Measurements from ENCODE around the gene ANGPTL3.
"Not testable (repeated sequence)": the region's sequence is repeated elsewhere in the genome, so short reads cannot be mapped to it uniquely, and the experiment has no call there.

ANGPTL3 gene

GRCh38 chr1:62601457-62601856, 4.1 kb downstream of the ANGPTL3 start:
- no peak overlapping the region for H3K4me3 ChIP-seq (ENCODE audit: low read depth, low read length)
- no peak for DNase-seq (ENCODE audit: low read depth)
- no peak for TF ChIP-seq CTCF (IDR thresholded peaks at IDR 0.05; ENCODE audit: control insufficient read depth, extremely low read depth, insufficient read depth)

- DNase-seq (ENCODE audit: low read depth): no peak
- no peak for TF ChIP-seq CTCF (IDR thresholded peaks at IDR 0.05; ENCODE audit: control insufficient read depth, extremely low read depth, insufficient read depth)
Observed at GRCh38 chr1:62608905-62609304, 11.6 kb downstream of the ANGPTL3 start.

DNA sequence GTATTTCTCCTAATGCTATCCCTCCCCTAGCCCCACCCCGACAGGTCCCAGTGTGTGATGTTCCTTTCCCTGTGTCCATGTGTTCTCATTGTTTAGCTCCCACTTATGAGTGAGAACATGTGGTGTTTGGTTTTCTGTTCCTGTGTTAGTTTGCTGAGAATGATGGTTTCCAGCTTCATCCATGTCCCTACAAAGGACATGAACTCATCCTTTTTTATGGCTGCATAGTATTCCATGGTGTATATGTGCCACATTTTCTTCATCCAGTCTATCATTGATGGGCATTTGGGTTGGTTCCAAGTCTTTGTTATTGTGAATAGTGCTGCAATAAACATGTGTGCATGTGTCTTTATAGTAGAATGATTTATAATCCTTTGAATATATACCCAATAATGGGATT, 13.3 kb downstream of the ANGPTL3 start:
- not testable (repeated sequence) for DNase-seq (ENCODE audit: low read depth); H3K4me3 ChIP-seq (ENCODE audit: low read depth, low read length)

More at GRCh38 chr1:62608905-62609304, 11.6 kb downstream of the ANGPTL3 start:
- no peak overlapping the region for H3K4me3 ChIP-seq (ENCODE audit: low read depth, low read length)

GRCh38 chr1:62612770-62613169, 15.4 kb downstream of the ANGPTL3 start:
- TF ChIP-seq CTCF (IDR thresholded peaks at IDR 0.05; ENCODE audit: control insufficient read depth, extremely low read depth, insufficient read depth): no peak
- no peak overlapping the region for H3K4me3 ChIP-seq (ENCODE audit: low read depth, low read length)
- no peak for DNase-seq (ENCODE audit: low read depth)

GRCh38 chr1:62613325-62613727, 16.0 kb downstream of the ANGPTL3 start:
- TF ChIP-seq CTCF (IDR thresholded peaks at IDR 0.05; ENCODE audit: control insufficient read depth, extremely low read depth, insufficient read depth): no peak
- DNase-seq (ENCODE audit: low read depth): no peak
- H3K4me3 ChIP-seq (ENCODE audit: low read depth, low read length): no peak overlapping the region

DNA sequence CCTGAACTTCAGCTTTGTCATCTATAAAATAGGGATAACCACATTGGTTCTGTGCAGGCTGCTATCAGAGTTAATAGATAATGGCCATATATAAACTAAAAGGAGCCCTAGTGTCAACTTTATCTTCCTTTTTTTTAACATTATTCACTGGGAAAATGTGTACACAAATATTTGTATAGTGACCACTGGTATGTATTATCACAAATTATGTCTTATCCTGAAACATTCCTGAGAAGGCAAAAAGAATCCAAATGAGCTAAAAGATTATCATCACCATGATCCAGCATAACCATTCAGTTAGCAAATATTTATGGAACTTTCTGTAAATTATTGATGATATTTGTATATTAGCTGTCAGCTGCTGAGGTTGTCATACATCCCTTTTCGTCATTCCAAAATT, 16.6 kb downstream of the ANGPTL3 start:
- TF ChIP-seq CTCF (IDR thresholded peaks at IDR 0.05; ENCODE audit: control insufficient read depth, extremely low read depth, insufficient read depth): no peak
- peak; percentile 8 for DNase-seq (ENCODE audit: low read depth)
- no peak overlapping the region for H3K4me3 ChIP-seq (ENCODE audit: low read depth, low read length)

GRCh38 chr1:62621907-62622306, 24.6 kb downstream of the ANGPTL3 start:
- TF ChIP-seq CTCF (IDR thresholded peaks at IDR 0.05; ENCODE audit: control insufficient read depth, extremely low read depth, insufficient read depth): no peak
- peak; percentile 86 for DNase-seq (ENCODE audit: low read depth)
- no peak overlapping the region for H3K4me3 ChIP-seq (ENCODE audit: low read depth, low read length)

Data from LNCaP clone FGC (cell line).